Urinary bladder (tissue), 4 donors: ENCODE results near the gene CRYZL1. TPM values are rescaled to one million over a fixed set of nuclear protein-coding genes. Genes with fewer than 3 reads are reported as not detected.
"Not testable (repeated sequence)": the region's sequence is repeated elsewhere in the genome, so short reads cannot be mapped to it uniquely, and the experiment has no call there.

Experiments
- DNase-seq: peaks from one replicate; pipeline ENCODE4 v3.0.0-alpha.2; 2015; ENCODE audit errors: extremely low spot score
- H3K27ac ChIP-seq: one replicate; pipeline ENCODE4 v1.5.1; 2013; ENCODE audit warnings: low read depth, mild to moderate bottlenecking, moderate library complexity
- H3K36me3 ChIP-seq: one replicate; pipeline ENCODE4 v1.6.1; 2013; ENCODE audit warnings: mild to moderate bottlenecking, moderate library complexity; ENCODE audit not compliant: insufficient read depth
- H3K4me1 ChIP-seq: one replicate; pipeline ENCODE4 v1.6.1; 2013; ENCODE audit warnings: mild to moderate bottlenecking, moderate library complexity; ENCODE audit not compliant: insufficient read depth
- H3K4me3 ChIP-seq: one replicate; pipeline ENCODE4 v1.5.1; 2013; ENCODE audit warnings: low read depth, low read length
- WGBS: extraction: QIAGEN DNeasy Blood & Tissue Kit; methylation state at CpG from one replicate; pipeline ENCODE4 v1.1.7; 2013; 5-methylcytosine and 5-hydroxymethylcytosine counted together
- polyA plus RNA-seq: library from polyadenylated mRNA; stranded (reverse); fragments of 200-250 nt; gene quantifications from one replicate; pipeline ENCODE4 v1.2.3, GENCODE V29; 2013
- total RNA-seq: library from RNA; depleted of rRNA; stranded (reverse); fragments of >200 nt; gene quantifications from one replicate; pipeline ENCODE4 v1.2.3, GENCODE V29; 2014
- donor health status: healthy with polysubstance abuse.
- donor health status: healthy.

CRYZL1 gene
- total RNA-seq (69.3 TPM), polyA plus RNA-seq (29.7 TPM)

DNA sequence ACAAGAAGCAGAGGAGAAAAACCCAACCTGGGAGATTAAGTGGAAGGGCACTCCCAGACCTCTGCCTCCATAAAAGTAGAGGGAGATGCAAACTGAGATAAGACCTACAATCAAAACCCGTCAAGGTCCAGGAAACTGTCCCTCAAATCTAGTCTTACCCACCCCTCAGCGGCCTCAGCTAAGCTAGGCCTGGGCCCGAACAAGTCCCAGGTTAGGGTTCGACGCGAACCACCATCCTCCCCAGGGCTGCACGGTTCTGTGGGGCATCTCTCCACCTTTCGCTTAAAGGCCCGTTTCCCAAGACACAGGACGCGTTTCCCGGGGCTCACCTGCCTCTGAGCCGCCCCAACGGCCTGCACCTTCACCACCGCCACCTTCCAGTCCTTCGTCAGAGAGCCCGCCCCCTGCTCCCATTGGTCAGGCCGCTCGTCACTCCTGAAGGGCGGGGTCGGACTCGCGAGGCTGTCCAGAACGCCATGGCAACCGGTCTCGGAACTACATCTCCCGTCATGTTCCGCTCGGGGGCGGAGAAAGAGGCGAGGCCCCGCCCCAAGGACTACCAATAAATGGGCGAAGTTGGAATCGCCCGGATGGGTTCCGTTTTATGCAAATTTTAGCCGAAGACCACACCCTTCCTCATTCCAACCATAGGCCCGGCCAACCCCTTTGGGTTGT lies at the start of gene CRYZL1:
Gene CRYZL1 (minus strand): TSS at position 390 of the 675 bp plus-strand sequence. CDS start 10,190 bp downstream, outside the sequence.
- peak within 1 kb of the TSS; percentile 90 for H3K27ac ChIP-seq
- no peaks in the 10 kb centered on the region for H3K36me3 ChIP-seq
- under 1% methylated on average over 38 of the region's 38 CpGs for WGBS
- DNase-seq = peak; percentile 99
- no peaks in the 10 kb centered on the region for H3K4me1 ChIP-seq
- peak within 1 kb of the TSS; percentile 96 for H3K4me3 ChIP-seq

DNA sequence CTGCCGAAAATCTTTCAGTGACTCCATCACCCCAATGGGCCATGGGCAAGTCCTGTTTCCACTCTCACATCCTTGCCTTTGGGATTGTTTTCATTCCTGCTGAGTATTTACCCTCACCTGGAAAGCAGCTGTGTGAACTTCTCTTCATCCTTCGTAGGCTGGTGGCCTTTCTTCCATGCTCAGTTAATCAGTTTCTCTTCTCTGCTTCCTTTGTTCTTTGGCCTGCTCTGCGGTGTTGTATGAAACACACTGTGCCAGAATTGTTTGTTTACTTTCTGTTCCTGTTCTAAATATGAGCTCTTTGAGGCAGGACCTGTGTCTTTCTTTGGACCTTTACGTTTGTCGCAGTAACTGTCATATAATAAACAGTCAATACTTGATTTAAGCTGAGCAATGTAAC lies 49.3 kb upstream of the CRYZL1 start:
- no peak overlapping the region for H3K4me3 ChIP-seq
- H3K36me3 ChIP-seq = no peaks in the 10 kb centered on the region
- no peak for DNase-seq
- no peak overlapping the region for H3K27ac ChIP-seq
- WGBS = 83% methylated on average over 5 of the region's 5 CpGs
- no peaks in the 10 kb centered on the region for H3K4me1 ChIP-seq

DNA sequence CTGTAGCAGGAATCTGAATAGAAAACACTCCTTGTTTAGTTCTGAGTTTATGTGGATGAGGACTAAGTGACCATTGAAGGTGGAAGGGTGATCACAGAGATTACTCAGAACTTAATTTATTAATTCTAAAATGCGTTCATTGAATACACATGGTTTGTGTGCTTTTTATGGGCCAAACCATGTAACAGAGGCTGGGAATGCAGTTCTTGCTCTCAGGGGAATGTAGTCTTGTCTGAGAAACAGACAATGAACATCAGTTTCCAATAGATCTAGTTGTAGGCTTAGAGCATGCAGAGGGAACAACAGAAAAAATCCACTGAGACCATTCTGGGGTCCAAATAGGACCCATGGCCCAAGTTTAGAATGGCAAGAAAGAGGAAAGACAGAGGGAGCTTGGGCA lies 46.8 kb upstream of the CRYZL1 start:
- H3K4me1 ChIP-seq = no peaks in the 10 kb centered on the region
- no peaks in the 10 kb centered on the region for H3K36me3 ChIP-seq
- H3K27ac ChIP-seq = no peak overlapping the region
- DNase-seq = no peak
- 61% methylated on average over 1 of the region's 1 CpG for WGBS
- no peak overlapping the region for H3K4me3 ChIP-seq

DNA sequence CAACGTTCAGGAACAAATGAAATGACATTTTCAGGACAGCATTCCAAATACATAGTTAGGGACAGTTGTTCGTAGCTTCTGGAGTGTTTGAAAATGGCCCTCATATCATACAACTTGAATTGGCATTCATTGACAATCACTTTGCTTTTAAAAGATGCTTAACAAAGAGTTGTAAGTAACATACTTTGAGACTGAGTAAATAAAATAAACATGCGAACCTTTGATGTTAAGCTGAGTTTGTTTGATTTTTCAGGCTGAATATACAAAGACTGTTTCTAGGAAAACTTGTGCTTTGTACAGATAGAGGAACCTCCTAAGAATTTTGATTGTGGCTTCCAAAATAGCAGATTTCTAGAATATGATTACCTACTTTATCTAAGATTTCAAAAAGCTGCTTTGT lies 46.1 kb upstream of the CRYZL1 start:
- WGBS = 72% methylated on average over 3 of the region's 3 CpGs
- Histone ChIP-seq H3K4me3 (no peak overlapping the region), H3K36me3 (no peaks in the 10 kb centered on the region), H3K4me1 (no peaks in the 10 kb centered on the region), H3K27ac (no peak overlapping the region)
- no peak for DNase-seq

DNA sequence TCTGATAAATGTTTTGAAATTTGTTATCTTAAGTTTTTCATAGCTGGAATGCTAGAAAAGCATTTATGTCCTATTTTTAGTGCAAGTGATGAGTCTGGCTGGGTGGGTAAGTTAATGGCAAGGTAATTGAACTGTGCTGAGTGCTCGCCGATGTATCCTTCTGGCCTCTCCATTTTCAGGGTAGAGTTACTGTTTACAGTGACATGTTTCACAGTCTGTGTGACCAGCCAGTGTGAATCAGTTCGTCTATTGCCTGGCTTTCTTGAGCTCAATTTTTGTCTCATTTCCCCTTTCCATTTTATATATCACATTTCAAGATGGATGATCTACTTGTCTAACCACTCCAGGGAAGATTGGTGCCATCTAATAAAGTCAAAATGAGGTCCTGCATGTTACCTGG lies 44.8 kb upstream of the CRYZL1 start:
- Histone ChIP-seq H3K4me3 (no peak overlapping the region), H3K27ac (no peak overlapping the region), H3K36me3 (no peaks in the 10 kb centered on the region), H3K4me1 (no peaks in the 10 kb centered on the region)
- WGBS = 80% methylated on average over 3 of the region's 3 CpGs
- no peak for DNase-seq

DNA sequence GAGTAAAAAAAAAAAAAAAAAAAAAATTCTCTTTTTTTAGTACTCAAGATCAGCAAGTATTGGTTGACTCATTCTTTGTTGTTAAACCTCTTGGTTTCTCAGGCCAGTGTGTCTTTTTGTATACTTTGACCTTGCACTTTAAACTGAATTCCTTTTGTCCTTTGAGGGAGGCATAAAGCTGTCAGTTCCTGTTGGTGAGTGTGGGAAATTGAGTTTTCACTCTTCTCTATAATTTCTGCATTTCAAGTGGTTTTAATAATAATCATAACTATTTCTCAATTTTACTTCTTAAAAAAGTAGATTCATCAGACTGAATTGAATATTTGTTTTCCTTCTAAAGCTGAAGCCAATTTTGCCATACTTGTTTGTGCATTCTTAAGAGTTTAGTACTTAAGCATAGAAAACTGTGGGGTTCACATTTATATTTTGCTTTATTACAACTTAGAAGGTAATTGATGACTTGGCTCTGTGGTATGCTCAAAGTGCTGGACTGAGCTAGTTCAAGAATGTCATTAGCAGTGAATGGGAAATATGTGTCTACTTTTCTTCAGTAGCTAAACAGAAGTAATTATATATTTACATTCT lies 44.2 kb upstream of the CRYZL1 start:
- H3K36me3 ChIP-seq = no peaks in the 10 kb centered on the region
- H3K4me1 ChIP-seq = no peaks in the 10 kb centered on the region
- H3K4me3 ChIP-seq = no peak overlapping the region
- H3K27ac ChIP-seq = no peak overlapping the region
- no peak for DNase-seq

DNA sequence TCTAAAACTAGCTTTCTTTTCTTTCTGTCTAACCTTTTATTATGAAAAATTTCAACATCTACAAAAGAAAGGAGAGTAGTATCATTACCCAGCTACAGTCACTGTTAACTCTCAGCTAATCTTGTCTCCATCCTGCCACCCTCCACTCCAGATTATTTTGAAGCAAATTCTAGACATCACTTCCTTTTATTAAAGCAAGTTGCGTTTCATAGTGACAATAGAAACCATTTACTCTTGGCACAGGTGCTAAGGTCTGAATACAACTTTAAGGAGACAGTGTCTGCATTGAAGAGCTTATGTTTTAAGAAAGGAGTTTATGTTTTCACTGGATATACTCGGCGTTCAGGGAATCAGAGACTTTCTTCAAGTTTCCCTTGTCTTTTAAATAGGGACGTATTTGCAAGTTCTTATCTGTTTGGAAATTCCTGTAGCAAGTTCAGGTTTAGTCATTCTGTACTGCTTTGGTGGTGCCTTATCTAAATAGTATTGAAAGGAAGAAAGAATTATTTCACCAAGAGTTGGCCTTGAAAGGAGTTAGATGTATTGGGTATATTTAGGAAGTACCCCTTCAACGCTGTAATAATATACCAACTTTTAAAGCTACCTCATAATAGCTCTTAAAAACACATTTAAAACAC lies 43.5 kb upstream of the CRYZL1 start:
- DNase-seq = no peak
- Histone ChIP-seq H3K36me3 (no peaks in the 10 kb centered on the region), H3K27ac (peak overlapping the region; percentile 38), H3K4me3 (no peak overlapping the region), H3K4me1 (no peaks in the 10 kb centered on the region)
- WGBS = 34% methylated on average over 5 of the region's 5 CpGs

DNA sequence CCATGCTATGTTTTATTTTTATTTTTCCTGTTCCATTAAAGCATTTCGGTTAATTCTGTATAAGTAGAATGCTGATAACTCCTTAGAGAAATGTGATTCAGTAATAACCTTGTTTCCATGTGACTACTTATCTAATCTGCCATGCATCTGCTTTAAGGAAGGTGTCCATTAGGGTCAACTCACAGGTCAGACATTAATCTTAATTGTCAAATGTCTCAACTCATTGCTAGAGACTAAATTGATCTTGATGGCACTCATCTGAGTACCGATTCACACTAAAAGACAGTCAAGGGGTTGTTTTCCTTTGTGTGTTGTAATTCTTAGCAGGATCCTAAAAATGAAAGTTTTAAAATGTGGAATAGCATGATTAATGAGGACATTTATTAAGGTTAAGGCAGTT lies 42.5 kb upstream of the CRYZL1 start:
- WGBS = 65% methylated on average over 2 of the region's 2 CpGs
- Histone ChIP-seq H3K36me3 (no peaks in the 10 kb centered on the region), H3K27ac (no peak overlapping the region), H3K4me1 (no peaks in the 10 kb centered on the region), H3K4me3 (no peak overlapping the region)
- DNase-seq = no peak

DNA sequence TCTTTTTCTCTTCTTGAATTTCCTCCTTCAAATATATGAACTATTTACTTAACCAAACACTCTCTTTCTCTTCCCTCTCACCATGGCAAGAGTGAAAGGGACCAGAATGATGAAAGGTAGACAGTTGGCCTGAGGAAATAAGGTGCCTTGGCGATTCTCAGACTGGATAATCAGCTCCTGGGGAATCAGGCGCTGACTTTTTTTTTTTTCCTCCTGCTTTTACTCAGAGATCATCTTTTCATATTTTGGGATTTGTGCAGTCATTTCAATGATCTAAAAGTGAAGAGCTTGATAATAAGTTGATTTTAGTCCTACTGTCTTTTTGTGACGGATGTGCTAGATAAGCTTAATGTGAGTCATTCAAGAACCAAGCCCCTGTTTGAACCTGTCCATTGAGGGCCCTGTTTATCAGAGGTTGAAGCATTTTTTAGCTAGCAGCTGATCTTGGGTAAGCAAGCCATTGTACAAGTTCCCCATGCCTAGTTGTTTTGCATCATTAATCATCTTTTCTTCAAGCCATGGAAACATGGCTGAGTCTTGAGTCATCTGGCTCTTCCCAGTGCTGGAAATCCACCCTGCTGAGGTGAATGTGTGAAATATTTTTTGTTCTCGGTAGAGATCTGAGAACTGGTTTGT lies 41.6 kb upstream of the CRYZL1 start:
- H3K4me3 ChIP-seq = no peak overlapping the region
- no peaks in the 10 kb centered on the region for H3K4me1 ChIP-seq
- no peak overlapping the region for H3K27ac ChIP-seq
- no peak for DNase-seq
- H3K36me3 ChIP-seq = no peaks in the 10 kb centered on the region
- 68% methylated on average over 4 of the region's 4 CpGs for WGBS

DNA sequence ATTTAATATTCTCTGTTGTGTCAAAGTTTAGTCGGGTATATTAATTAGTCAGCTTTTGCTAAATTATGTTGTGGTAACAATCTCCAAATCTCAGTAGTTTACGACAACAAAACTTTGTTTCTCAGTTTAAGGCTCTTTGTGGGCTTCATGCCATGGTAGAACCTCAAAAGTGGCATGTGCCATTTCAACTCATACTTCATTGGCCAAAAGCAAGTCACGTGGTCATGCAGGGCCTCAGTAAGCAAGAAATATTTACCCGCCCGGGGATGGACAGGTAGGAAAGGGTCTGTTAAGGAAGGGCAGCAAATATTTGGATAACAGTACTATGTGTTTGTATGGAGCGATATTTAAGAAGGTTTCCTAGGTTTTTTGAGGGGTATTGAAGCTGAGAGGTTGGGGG lies 39.3 kb upstream of the CRYZL1 start:
- Histone ChIP-seq H3K4me1 (no peaks in the 10 kb centered on the region), H3K36me3 (no peaks in the 10 kb centered on the region), H3K27ac (no peak overlapping the region), H3K4me3 (no peak overlapping the region)
- DNase-seq = no peak
- 96% methylated on average over 6 of the region's 6 CpGs for WGBS

DNA sequence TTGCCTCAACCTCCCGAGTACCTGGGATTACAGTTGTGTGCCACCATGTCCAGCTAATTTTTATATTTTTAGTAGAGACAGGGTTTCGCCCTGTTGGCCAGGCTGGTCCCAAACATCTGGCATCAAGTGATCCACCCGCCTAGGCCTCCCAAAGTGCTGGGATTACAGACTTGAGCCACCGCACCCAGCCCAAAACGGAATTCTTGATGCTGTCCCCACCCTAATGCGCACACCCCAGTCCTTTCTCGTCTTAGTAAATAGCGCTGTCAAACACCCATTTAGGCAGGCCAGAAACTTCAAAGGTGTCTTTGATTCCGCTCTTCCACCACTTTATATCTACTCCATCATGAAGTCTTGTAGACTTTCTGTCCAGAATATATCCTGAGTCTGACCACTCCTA lies 35.9 kb upstream of the CRYZL1 start:
- 94% methylated on average over 9 of the region's 9 CpGs for WGBS
- Histone ChIP-seq H3K4me1 (no peaks in the 10 kb centered on the region), H3K27ac (no peak overlapping the region), H3K36me3 (no peaks in the 10 kb centered on the region), H3K4me3 (no peak overlapping the region)
- DNase-seq = no peak

DNA sequence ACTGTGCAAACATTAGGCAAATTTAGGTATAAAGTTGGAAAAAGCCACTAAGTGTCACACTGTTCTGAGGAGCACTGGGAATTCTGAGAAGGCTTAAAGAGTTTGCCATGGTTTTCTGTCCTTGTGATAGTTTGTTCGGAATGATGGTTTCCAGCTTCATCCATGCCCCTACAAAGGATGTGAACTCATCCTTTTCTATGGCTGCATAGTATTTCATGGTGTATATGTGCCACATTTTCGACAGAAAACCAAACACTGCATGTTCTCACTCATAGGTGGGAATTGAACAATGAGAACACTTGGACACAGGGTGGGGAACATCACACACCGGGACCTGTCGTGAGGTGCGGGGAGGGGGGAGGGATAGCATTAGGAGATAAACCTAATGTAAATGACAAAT lies 35.1 kb upstream of the CRYZL1 start:
- H3K27ac ChIP-seq, H3K4me3 ChIP-seq, DNase-seq, H3K36me3 ChIP-seq, H3K4me1 ChIP-seq: not testable (repeated sequence)
- WGBS = 98% methylated on average over 5 of the region's 5 CpGs

DNA sequence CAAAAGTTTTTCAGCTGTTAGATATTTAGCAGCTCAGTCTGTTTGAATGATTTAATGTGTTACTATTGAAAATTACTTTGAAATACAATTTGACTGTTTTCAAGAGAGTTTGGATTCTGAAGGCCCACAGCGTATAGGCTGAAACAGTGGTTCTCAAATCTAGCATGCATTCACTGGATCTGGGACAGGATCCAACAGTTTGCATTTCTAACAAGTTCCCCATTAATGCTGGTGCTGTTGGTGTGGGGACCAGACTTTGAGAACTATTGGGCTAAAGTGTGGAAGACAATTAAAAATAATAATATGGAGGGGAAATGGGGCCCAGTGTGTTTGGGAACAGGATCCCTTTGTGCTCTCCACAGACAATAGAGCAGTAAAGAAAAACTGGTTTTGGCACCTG lies 32.7 kb upstream of the CRYZL1 start:
- no peak overlapping the region for H3K27ac ChIP-seq
- no peaks in the 10 kb centered on the region for H3K4me1 ChIP-seq
- DNase-seq = no peak
- no peak overlapping the region for H3K4me3 ChIP-seq
- no peaks in the 10 kb centered on the region for H3K36me3 ChIP-seq
- whole genome bisulfite sequencing = 79% methylated on average over 1 of the region's 1 CpG

DNA sequence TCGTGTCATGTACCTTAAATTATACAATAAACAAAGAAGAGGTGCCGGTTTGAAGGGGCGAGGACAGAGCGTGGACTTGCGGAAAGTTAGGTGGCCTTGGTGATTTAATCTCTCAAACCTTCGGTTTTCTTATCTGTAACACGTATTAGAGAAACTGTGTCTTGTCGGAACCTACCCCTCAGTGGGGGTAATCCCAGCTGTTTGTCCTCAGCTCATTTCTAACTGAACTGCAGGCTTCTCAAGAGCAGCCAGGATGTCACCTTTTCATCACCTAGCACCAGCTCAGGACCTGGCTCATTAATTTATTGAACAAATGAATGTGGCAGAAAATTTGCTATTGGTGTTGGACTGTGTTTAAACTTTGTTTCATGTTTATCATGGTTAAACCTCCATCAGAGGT lies 31.9 kb upstream of the CRYZL1 start:
- no peak for DNase-seq
- Histone ChIP-seq H3K4me3 (no peak overlapping the region), H3K27ac (no peak overlapping the region), H3K36me3 (no peaks in the 10 kb centered on the region), H3K4me1 (no peaks in the 10 kb centered on the region)
- WGBS = 77% methylated on average over 8 of the region's 8 CpGs
